ENCODE measurements around the gene NECAB3. TPM values are rescaled to one million over a fixed set of nuclear protein-coding genes. Genes with fewer than 3 reads are reported as not detected.

The NECAB3 gene, protein sequence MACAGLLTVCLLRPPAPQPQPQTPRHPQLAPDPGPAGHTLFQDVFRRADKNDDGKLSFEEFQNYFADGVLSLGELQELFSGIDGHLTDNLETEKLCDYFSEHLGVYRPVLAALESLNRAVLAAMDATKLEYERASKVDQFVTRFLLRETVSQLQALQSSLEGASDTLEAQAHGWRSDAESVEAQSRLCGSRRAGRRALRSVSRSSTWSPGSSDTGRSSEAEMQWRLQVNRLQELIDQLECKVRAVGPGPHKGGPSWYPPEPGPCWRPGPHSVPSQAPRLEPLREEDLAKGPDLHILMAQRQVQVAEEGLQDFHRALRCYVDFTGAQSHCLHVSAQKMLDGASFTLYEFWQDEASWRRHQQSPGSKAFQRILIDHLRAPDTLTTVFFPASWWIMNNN
- 9.9 to 13.4 TPM (median 13.1 TPM) in 5 replicates for total RNA-seq (2022; extraction: Qiagen RNA extraction; ENCODE audit: low read depth)

DNA sequence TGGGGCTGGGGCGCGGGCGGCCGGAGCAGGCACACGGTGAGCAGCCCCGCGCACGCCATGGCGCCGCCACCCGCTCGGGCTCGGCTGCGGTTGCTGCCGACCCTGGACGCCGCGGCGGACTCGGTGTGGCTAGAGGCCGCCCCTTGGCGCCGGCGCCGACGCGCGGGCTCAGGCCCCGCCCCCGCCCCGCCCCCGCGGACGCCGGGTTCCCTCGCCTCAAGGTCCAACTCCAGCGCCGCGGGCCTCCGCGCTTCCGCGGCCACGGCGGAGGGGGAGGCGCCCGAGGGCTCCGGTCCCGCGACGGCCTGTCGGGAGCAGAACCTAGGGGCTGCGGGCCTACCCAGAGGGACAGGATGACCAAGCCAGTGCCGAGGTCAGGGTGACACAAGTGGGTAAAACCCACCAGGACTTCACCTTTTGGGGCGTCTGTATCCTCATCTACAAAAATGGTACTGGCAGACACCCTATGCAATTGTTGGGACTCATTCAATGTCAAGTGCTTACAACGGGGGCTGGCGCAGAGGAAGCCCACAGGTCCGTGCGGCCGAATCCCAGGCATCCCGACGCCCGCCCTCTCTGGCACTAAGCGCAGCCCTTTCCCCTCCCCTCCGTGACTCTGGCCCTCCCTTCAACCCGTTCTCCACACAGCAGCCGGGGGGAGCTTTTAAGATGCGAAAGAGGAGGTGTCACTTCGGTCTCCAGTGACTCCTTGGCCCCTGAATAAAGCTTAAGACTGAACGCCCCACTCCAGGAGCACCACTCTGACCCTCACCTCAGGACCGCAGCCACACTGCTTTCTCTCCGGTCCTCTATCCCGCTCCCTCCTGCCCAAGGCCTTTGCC, at the start of gene NECAB3:
TSS of gene NECAB3 (minus strand) at position 135 of the 842 bp plus-strand sequence. CDS start at position 59, 76 bp downstream.

DNA sequence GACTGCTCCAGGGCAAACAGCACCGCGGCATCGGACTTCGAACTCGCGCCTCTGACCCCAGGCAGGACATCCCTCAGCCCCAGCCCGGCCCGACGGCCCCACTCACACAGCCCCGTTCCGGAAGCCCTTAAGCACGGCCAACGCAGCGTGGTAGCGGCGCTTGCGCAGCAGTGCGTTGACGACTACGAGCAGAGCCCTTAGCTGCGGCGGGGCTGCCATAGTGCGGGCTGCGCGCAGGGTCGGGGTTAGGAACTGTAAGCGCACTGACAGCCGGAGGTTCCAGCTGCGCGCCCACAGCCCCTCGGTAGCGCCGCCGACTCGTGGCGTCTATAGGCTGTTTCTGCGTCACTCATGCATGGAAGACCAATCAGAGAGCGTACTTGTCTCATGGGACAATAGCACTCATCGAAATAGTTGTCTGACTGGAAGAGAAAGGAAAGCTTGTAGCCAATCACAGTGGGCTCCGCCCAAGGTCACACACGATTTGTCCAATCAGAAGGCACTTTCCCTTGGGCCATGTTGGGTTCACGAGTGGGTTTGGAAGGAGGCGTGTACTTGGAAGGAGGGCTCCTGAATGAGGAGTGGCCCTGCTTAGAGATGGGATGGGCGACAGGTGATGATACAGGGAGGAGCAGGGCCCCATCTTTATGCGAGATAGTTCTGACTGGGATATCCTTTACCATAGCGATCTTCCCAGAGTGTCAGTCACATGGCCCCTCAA, 45.9 kb upstream of the NECAB3 start, which contains the start of gene PXMP4:
TSS of gene PXMP4 (minus strand) at position 322 of the 721 bp plus-strand sequence. CDS start at position 219, 103 bp downstream.

DNA sequence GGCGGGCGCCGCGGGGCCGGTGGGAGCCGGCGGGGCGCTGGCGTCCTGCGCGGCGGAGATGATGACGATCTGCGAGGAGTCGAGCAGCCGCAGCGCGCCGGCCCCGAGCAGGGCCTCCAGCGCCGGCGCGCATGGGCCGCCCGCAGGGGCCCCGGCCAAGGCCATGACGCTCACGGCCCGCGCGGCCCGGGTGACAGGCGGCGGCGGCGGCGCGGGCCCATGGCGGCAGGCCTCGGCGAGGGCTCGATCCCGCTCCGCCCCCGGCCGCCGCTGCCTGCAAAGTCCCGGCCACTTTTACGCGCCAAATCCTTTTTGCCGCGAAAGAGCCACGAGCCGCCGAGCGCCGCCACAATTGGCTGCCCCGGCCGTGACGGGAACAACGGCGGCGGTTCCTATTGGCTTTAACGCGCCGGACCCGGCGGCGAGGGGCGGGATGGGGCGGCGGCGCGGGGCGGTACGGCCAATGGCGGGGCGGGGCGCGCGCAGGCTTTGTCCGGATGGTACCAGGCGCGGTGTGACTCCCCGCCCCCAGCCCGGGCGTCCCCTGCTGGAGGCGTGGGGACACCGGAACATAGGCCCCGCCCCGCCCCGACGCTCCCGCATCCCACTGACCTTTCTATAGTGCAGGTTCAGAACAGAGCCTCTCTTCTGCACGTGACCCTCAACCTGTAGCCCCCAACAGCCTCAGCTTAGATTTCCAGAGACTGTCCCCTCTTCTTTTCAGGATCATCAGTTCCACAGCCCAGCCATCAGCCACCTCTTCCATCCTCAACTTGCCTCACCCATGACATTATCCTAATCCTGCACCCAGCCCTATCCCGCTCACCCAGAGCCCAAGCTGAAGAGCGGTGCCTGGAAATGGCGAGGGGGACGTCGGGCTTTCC, 12.1 kb upstream of the NECAB3 start, which contains the start of gene E2F1:
TSS of gene E2F1 (minus strand) at position 286 of the 884 bp plus-strand sequence. CDS start at position 165, 121 bp downstream.

DNA sequence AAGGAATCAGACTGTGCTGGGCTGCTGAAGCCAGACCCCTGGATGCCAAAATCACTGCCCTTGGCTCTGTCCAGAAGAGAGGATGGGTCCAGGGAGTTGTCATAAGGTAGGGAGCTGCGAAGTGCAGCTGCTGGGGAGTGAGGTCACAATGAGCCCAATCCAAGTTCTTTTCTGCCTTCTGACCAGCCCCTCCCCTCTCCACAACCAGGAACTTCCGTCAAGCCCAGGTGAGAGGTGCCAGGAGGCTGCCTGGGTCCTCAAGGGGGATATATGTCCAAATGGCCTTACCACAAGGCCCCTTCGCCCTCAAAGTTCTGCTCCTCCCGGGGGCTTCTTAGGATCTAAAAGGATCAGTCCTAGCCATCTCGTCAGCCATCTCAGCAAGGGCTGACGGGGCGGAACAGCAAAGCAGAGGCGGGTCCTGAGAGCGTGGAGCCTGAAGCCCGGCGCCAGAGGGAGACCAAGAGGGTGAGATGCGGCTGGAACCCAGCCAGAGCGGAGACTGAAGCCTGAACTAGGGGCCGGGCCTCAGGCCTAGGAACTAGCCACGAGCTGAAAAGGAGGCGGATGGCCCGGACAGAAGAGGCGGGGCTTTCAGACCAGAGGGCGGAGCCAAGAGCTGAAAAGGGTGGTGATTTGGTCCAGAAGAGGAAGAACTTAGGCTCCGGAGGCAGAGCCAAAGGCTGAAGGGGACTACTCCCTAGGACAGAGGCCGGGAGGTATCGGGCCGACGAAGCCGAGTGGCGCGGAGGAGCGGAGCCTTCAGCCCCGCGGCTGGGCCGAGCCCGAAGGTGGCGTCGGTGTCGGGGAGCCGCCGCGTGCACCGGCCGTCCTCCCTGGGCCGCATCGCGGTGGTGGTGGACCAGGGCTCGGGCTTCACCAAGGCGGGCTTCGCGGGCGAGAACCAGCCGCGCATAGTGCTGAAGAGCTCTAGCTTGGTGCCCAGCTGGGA, 7.7 kb downstream of the NECAB3 start, which contains the start of gene ACTL10:
TSS of gene ACTL10 (plus strand) at position 651 of the 952 bp plus-strand sequence. CDS start 555 bp downstream, outside the sequence.

DNA sequence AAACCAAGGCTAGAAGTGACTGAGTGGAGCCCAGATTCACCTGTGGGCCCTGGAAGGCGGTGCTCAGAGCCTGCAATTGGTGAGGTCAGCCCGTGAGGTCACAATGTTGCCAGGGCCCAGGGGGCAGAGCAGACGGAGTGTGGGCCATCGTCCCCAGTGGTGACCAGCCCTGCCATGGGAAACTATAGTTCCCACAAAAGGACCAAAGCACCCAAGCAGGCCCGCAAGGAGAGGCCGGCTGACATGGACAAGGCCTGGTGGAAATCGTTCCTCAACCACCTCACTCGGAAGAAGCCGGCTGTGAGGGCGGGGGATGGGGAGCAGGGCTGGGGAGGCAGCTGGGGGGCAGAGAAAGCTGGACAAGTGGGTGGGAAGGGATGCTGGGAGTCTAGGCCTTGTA, 12.1 kb downstream of the NECAB3 start, which contains the start of gene C20orf144:
TSS of gene C20orf144 (plus strand) at position 156 of the 400 bp plus-strand sequence. CDS start at position 175, 19 bp downstream.

Other genes with a start within 250 kb of the NECAB3 start
- gene SNTA1, start 230.7 kb downstream of the NECAB3 start, total RNA-seq (2022; extraction: Qiagen RNA extraction; ENCODE audit: low read depth) = 9.8 to 12.3 TPM (median 10.3 TPM) in 5 replicates
- 5.0 to 7.5 TPM (median 6.5 TPM) in 5 replicates for gene CBFA2T2, start 184.3 kb downstream of the NECAB3 start, total RNA-seq (2022; extraction: Qiagen RNA extraction; ENCODE audit: low read depth)
- gene C20orf144, start 12.1 kb downstream of the NECAB3 start, total RNA-seq (2022; extraction: Qiagen RNA extraction; ENCODE audit: low read depth) = 0.05 to 0.15 TPM (median 0.10 TPM) in 3 of 5 replicates, not detected in the others
- gene ACTL10, start 7.5 kb downstream of the NECAB3 start, total RNA-seq (2022; extraction: Qiagen RNA extraction; ENCODE audit: low read depth) = 0.05 TPM in 1 of 5 replicates, not detected in the others
- gene E2F1, start 12.0 kb upstream of the NECAB3 start, total RNA-seq (2022; extraction: Qiagen RNA extraction; ENCODE audit: low read depth) = 28.9 to 32.1 TPM (median 29.9 TPM) in 5 replicates
- gene PXMP4, start 45.9 kb upstream of the NECAB3 start, total RNA-seq (2022; extraction: Qiagen RNA extraction; ENCODE audit: low read depth) = 3.8 to 8.1 TPM (median 5.9 TPM) in 5 replicates
- gene ZNF341, start 57.6 kb upstream of the NECAB3 start, total RNA-seq (2022; extraction: Qiagen RNA extraction; ENCODE audit: low read depth) = 2.5 to 5.1 TPM (median 4.1 TPM) in 5 replicates
- 168 to 185 TPM (median 179 TPM) in 5 replicates for gene CHMP4B, start 136.9 kb upstream of the NECAB3 start, total RNA-seq (2022; extraction: Qiagen RNA extraction; ENCODE audit: low read depth)